CD8-positive, alpha-beta memory T cell (primary cell): ENCODE data around the gene OXCT2. TPM values are rescaled to one million over a fixed set of nuclear protein-coding genes. Genes with fewer than 3 reads are reported as not detected.

Source experiments
- CTCF ChIA-PET: fragments of 350-600 bp; sonication (Branson Sonifier 250); formaldehyde crosslinking; loops from one replicate; lab custom pipeline; 2021; ENCODE audit warnings: antibody characterized with exemption; lab: Charles Lee
- POLR2A ChIA-PET: fragments of 350-600 bp; sonication (Branson Sonifier 250); formaldehyde crosslinking; loops from one replicate; lab custom pipeline; 2021; ENCODE audit warnings: antibody characterized with exemption; lab: Charles Lee
- DNase-seq, 5 donors: peaks; one replicate each; pipeline versions ENCODE4 v3.0.0 to v3.0.0-alpha.2; 2020 to 2022; ENCODE audit warnings: mixed read lengths in 1 of 5
- H3K27ac ChIP-seq: one replicate; pipeline ENCODE4 v1.7.0; 2013; ENCODE audit warnings: low read depth, mild to moderate bottlenecking, low read length, moderate library complexity
- H3K27me3 ChIP-seq: 2 replicates; pipeline ENCODE4 v1.7.0; 2013; ENCODE audit warnings: low read length, mild to moderate bottlenecking; ENCODE audit not compliant: insufficient read depth, poor library complexity, severe bottlenecking
- H3K36me3 ChIP-seq: 2 replicates; pipeline ENCODE4 v1.7.0; 2013; ENCODE audit warnings: mild to moderate bottlenecking, low read length, moderate library complexity; ENCODE audit not compliant: insufficient read depth
- H3K4me1 ChIP-seq: 2 replicates; pipeline ENCODE4 v1.7.0; 2013; ENCODE audit warnings: mild to moderate bottlenecking, low read length, moderate library complexity; ENCODE audit not compliant: insufficient read depth
- H3K4me3 ChIP-seq: 2 replicates; pipeline ENCODE4 v1.7.0; 2013; ENCODE audit warnings: mild to moderate bottlenecking, low read length
- H3K9me3 ChIP-seq: 2 replicates; pipeline ENCODE4 v1.7.0; 2013; ENCODE audit warnings: mild to moderate bottlenecking, low read length
- H3K27ac Mint-ChIP-seq, 8 donors: one replicate each; pipeline ENCODE4 v1.8.0; 2020 to 2021; ENCODE audit warnings: mixed read lengths in 8 of 8, mild to moderate bottlenecking in 6 of 8, inconsistent platforms in 3 of 8, moderate library complexity in 3 of 8
- H3K27me3 Mint-ChIP-seq, 2 donors: one replicate each; pipeline ENCODE4 v1.8.0; 2020 to 2021; ENCODE audit warnings: mixed read lengths in 2 of 2, mild to moderate bottlenecking in 1 of 2, moderate library complexity in 1 of 2
- H3K36me3 Mint-ChIP-seq, 3 donors: one replicate each; pipeline ENCODE4 v1.8.0; 2020 to 2021; ENCODE audit warnings: mixed read lengths in 3 of 3, inconsistent platforms in 1 of 3, mild to moderate bottlenecking in 1 of 3
- H3K4me1 Mint-ChIP-seq, 3 donors: one replicate each; pipeline ENCODE4 v1.8.0; 2020 to 2021; ENCODE audit warnings: mixed read lengths in 3 of 3, inconsistent platforms in 1 of 3, mild to moderate bottlenecking in 1 of 3
- H3K4me3 Mint-ChIP-seq, 7 donors: one replicate each; pipeline ENCODE4 v1.8.0; 2020 to 2021; ENCODE audit warnings: mixed read lengths in 7 of 7, mild to moderate bottlenecking in 6 of 7, moderate library complexity in 4 of 7, inconsistent platforms in 2 of 7
- H3K9me3 Mint-ChIP-seq, 5 donors: one replicate each; pipeline ENCODE4 v1.8.0; 2020 to 2022; ENCODE audit warnings: mixed read lengths in 5 of 5, mild to moderate bottlenecking in 3 of 5, moderate library complexity in 2 of 5, inconsistent platforms in 1 of 5
- polyA plus RNA-seq: library from polyadenylated mRNA; unstranded; fragments of 300-500 nt; fragmentation: Illumina TruSeq; gene quantifications from one replicate; pipeline ENCODE4 v1.2.3, GENCODE V29; 2021
- total RNA-seq, 2 experiments: library from RNA; stranded (reverse); gene quantifications; one replicate each; pipeline ENCODE4 v1.2.3, GENCODE V29; 2021

Gene OXCT2
- total and polyA plus RNA-seq, 3 experiments from 2014 or later = 2.2 to 2.3 TPM; not detected in 1

- no peaks in the 10 kb centered on the region for H3K4me1 ChIP-seq
- Mint-ChIP-seq H3K27me3 (peaks cover 49 to 79% of the 10 kb centered on the region in 2 donors), H3K4me3 (no peak overlapping the region), H3K9me3 (no peaks in the 10 kb centered on the region), H3K36me3 (no peaks in the 10 kb centered on the region), H3K4me1 (peaks cover 0 to 4% (median 2%) of the 10 kb centered on the region in 3 donors), H3K27ac (no peak overlapping the region)
- no peak for DNase-seq
- H3K27me3 ChIP-seq = peaks cover 23% of the 10 kb centered on the region
- H3K27ac ChIP-seq = no peak overlapping the region
- POLR2A ChIA-PET = no interaction called here
- H3K4me3 ChIP-seq = no peak overlapping the region
- no peaks in the 10 kb centered on the region for H3K36me3 ChIP-seq
- CTCF ChIA-PET = no interaction called here
- no peaks in the 10 kb centered on the region for H3K9me3 ChIP-seq
Observed at GRCh38 chr1:39729842-39730241, 41.3 kb downstream of the OXCT2 start.

- Mint-ChIP-seq H3K4me1 (peaks cover 0 to 4% (median 2%) of the 10 kb centered on the region in 3 donors), H3K27me3 (peaks cover 52 to 81% of the 10 kb centered on the region in 2 donors), H3K36me3 (no peaks in the 10 kb centered on the region), H3K27ac (no peak overlapping the region), H3K9me3 (no peaks in the 10 kb centered on the region), H3K4me3 (no peak overlapping the region)
- no peaks in the 10 kb centered on the region for H3K9me3 ChIP-seq
- H3K27ac ChIP-seq = no peak overlapping the region
- peaks cover 25% of the 10 kb centered on the region for H3K27me3 ChIP-seq
- CTCF ChIA-PET = no interaction called here
- POLR2A ChIA-PET = no interaction called here
- no peak for DNase-seq
- H3K4me1 ChIP-seq = no peaks in the 10 kb centered on the region
- H3K4me3 ChIP-seq = no peak overlapping the region
- H3K36me3 ChIP-seq = no peaks in the 10 kb centered on the region
Observed at GRCh38 chr1:39729030-39729429, 42.1 kb downstream of the OXCT2 start.

GRCh38 chr1:39727932-39728317 lies 43.2 kb downstream of the OXCT2 start:
- peaks cover 0 to 4% (median 2%) of the 10 kb centered on the region in 3 donors for H3K4me1 Mint-ChIP-seq
- Histone ChIP-seq H3K4me1 (no peaks in the 10 kb centered on the region), H3K4me3 (no peak overlapping the region), H3K36me3 (no peaks in the 10 kb centered on the region), H3K27me3 (peaks cover 24% of the 10 kb centered on the region), H3K27ac (no peak overlapping the region), H3K9me3 (no peaks in the 10 kb centered on the region)
- CTCF ChIA-PET = no interaction called here
- H3K4me3 Mint-ChIP-seq = peak overlapping the region in 2 of 7 donors; percentile 33 to 58
- POLR2A ChIA-PET = no interaction called here
- no peak for DNase-seq
- no peaks in the 10 kb centered on the region for H3K36me3 Mint-ChIP-seq
- peaks cover 45 to 71% of the 10 kb centered on the region in 2 donors for H3K27me3 Mint-ChIP-seq
- no peaks in the 10 kb centered on the region for H3K9me3 Mint-ChIP-seq
- no peak overlapping the region for H3K27ac Mint-ChIP-seq

DNA sequence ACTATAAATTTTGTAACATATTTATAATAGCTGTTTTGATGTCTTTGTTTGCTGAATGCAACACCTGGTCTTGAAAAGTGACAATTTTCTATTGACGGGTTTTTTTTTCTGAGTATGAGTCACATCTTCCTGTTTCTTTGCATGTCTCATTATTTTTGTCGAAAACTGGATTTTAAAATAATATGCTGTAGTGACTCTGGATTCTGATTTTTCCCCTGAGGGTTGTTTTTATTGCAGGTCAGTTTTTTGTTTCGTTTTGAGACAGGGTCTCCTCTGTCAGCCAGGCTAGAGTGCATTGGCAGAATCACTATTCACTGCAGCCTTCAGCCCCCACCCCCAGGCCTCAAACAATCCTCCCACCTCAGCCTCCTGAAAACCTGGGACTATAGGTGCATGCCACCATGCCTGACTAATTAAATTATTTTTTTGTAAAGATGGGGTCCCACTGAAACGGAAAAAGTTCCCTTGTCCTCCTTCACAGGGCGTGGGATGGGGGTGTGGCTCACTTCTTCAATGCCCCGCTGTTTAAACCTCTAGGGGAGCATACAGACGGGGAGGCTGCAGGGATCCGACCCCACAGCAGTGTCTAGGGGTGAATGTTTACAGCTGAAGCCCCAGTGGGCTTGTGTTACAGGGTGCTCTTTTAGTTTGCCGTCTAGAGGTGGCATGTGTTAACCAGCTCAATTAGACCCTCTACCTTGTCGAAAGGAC lies 43.8 kb downstream of the OXCT2 start:
- H3K9me3 ChIP-seq = no peaks in the 10 kb centered on the region
- Mint-ChIP-seq H3K4me1 (peaks cover 0 to 4% (median 2%) of the 10 kb centered on the region in 3 donors), H3K4me3 (peak overlapping the region in 2 of 7 donors; percentile 45 to 58), H3K36me3 (no peaks in the 10 kb centered on the region), H3K27ac (no peak overlapping the region), H3K27me3 (peaks cover 41 to 66% of the 10 kb centered on the region in 2 donors), H3K9me3 (no peaks in the 10 kb centered on the region)
- no peak for DNase-seq
- no peaks in the 10 kb centered on the region for H3K36me3 ChIP-seq
- H3K27me3 ChIP-seq = peaks cover 22% of the 10 kb centered on the region
- no peaks in the 10 kb centered on the region for H3K4me1 ChIP-seq
- CTCF ChIA-PET = no interaction called here
- no peak overlapping the region for H3K27ac ChIP-seq
- no peak overlapping the region for H3K4me3 ChIP-seq
- POLR2A ChIA-PET = no interaction called here

GRCh38 chr1:39726600-39726999 lies 44.5 kb downstream of the OXCT2 start:
- H3K36me3 Mint-ChIP-seq = no peaks in the 10 kb centered on the region
- H3K4me3 Mint-ChIP-seq = no peak overlapping the region
- no peaks in the 10 kb centered on the region for H3K9me3 Mint-ChIP-seq
- Histone ChIP-seq H3K36me3 (no peaks in the 10 kb centered on the region), H3K27me3 (peaks cover 22% of the 10 kb centered on the region), H3K9me3 (no peaks in the 10 kb centered on the region), H3K27ac (no peak overlapping the region), H3K4me1 (no peaks in the 10 kb centered on the region), H3K4me3 (no peak overlapping the region)
- DNase-seq = no peak
- H3K4me1 Mint-ChIP-seq = peaks cover 0 to 4% (median 2%) of the 10 kb centered on the region in 3 donors
- CTCF ChIA-PET = no interaction called here
- H3K27ac Mint-ChIP-seq = no peak overlapping the region
- H3K27me3 Mint-ChIP-seq = peaks cover 41 to 64% of the 10 kb centered on the region in 2 donors
- POLR2A ChIA-PET = no interaction called here

DNA sequence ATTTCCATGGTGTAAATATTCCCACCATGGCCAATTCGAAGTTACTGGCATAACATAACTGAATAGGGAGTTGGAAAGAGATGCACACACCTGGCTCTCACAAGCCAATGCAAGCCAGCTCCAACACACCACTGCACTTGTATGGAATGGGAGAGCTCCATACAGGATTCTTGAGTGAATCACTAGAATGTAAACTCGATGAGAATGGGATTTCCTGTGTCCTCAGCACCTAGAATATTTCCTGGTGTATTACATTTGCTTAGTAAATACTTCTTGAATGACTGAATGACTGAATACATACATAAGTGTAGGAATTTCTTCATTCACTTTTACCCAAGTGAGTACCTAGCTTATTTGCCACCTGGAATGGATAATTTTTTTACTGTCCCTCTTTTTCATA lies 48.7 kb downstream of the OXCT2 start:
- no peak overlapping the region for H3K4me3 ChIP-seq
- DNase-seq = no peak
- Mint-ChIP-seq H3K9me3 (no peaks in the 10 kb centered on the region), H3K27ac (no peak overlapping the region), H3K27me3 (peaks cover 20 to 41% of the 10 kb centered on the region in 2 donors), H3K4me1 (peaks cover 0 to 4% (median 2%) of the 10 kb centered on the region in 3 donors), H3K36me3 (no peaks in the 10 kb centered on the region), H3K4me3 (no peak overlapping the region)
- H3K4me1 ChIP-seq = no peaks in the 10 kb centered on the region
- POLR2A ChIA-PET = interaction anchor here (0.6 kb wide), 1 partner anchor 41 kb away, joined by 9 read pairs; no protein-coding TSS in a partner anchor
- H3K27me3 ChIP-seq = peaks cover 15% of the 10 kb centered on the region
- CTCF ChIA-PET = interaction anchor here (1.2 to 2.2 kb wide), 2 partner anchors 50 to 116 kb away, joined by 3 to 9 read pairs; no protein-coding TSS in a partner anchor
- no peaks in the 10 kb centered on the region for H3K9me3 ChIP-seq
- no peaks in the 10 kb centered on the region for H3K36me3 ChIP-seq
- H3K27ac ChIP-seq = no peak overlapping the region

DNA sequence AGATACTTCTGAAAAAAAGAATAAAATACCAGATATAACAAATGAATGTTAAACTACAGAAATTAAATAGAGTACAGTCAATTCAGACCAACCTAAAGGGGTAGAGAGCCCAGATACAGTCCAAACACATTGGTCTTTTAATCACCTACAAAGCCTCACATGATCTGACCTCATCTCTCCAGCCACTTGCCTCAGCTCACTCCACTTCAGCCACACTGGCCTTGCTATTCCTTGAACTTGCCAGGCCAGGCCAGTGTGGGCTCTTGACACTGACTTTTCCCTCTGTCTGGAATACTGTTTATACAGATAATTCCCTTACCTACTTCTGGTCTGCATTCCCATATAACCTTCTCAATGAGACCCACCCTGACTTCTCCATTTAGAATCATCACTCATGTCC lies 49.5 kb downstream of the OXCT2 start:
- CTCF ChIA-PET = interaction anchor here (2.2 kb wide), 2 partner anchors 111 to 115 kb away, joined by 9 to 12 read pairs; no protein-coding TSS in a partner anchor

More for the DNA sequence above, 49.5 kb downstream of the OXCT2 start:
- no peaks in the 10 kb centered on the region for H3K9me3 Mint-ChIP-seq
- H3K27ac Mint-ChIP-seq = no peak overlapping the region
- Histone ChIP-seq H3K9me3 (no peaks in the 10 kb centered on the region), H3K27me3 (peaks cover 16% of the 10 kb centered on the region), H3K4me3 (no peak overlapping the region), H3K27ac (no peak overlapping the region), H3K36me3 (no peaks in the 10 kb centered on the region), H3K4me1 (no peaks in the 10 kb centered on the region)
- no peaks in the 10 kb centered on the region for H3K36me3 Mint-ChIP-seq
- POLR2A ChIA-PET = no interaction called here
- no peak for DNase-seq
- H3K4me3 Mint-ChIP-seq = no peak overlapping the region
- no peaks in the 10 kb centered on the region for H3K4me1 Mint-ChIP-seq
- H3K27me3 Mint-ChIP-seq = peaks cover 16 to 41% of the 10 kb centered on the region in 2 donors
